GM12878 (cell line): Measurements from ENCODE around the gene MAP2K4.

ENCODE experiments used
- CTCF ChIP-seq, 3 experiments: IDR thresholded peaks in 2 of 3; conservative IDR thresholded peaks in 1 of 3; 2 replicates each; pipeline ENCODE4 v1.5.1; 2011; ENCODE audit warnings: low read depth in 3 of 3, low read length in 3 of 3, mild to moderate bottlenecking in 3 of 3, control low read depth in 2 of 3, moderate library complexity in 2 of 3, inconsistent platforms in 1 of 3, mixed read lengths in 1 of 3; ENCODE audit not compliant: control insufficient read depth in 2 of 3, insufficient read depth in 1 of 3; ENCODE audit errors: extremely low read depth in 1 of 3
- EZH2 ChIP-seq: IDR thresholded peaks from 2 replicates; pipeline ENCODE4 v1.6.1; 2012; ENCODE audit warnings: low read depth, mild to moderate bottlenecking, control low read depth, inconsistent platforms, low read length, borderline replicate concordance; ENCODE audit not compliant: control insufficient read depth
- NFYA ChIP-seq: IDR thresholded peaks from 2 replicates; pipeline ENCODE4 v1.6.1; 2011; ENCODE audit warnings: low read depth, mild to moderate bottlenecking, low read length, improper control_type of control experiment, borderline replicate concordance
- PAX5 ChIP-seq: IDR thresholded peaks from 2 replicates; pipeline ENCODE4 v1.6.1; 2011; ENCODE audit warnings: low read depth, low read length, borderline replicate concordance
- SPI1 ChIP-seq: IDR thresholded peaks from 2 replicates; pipeline ENCODE4 v1.6.1; 2011; ENCODE audit warnings: low read depth, mild to moderate bottlenecking, low read length, moderate library complexity, borderline replicate concordance; ENCODE audit not compliant: insufficient read depth
- ZNF24 ChIP-seq: fragments of 450-650 bp; IDR thresholded peaks from 2 replicates; pipeline ENCODE4 v1.6.1; 2017; ENCODE audit warnings: antibody characterized with exemption, mild to moderate bottlenecking
- TF ChIP-seq, protein P1 (sequence below): fragments of 450-650 bp; conservative IDR thresholded peaks from 2 replicates; pipeline ENCODE4 v1.6.1; 2017; ENCODE audit warnings: mild to moderate bottlenecking, moderate library complexity

DNA sequence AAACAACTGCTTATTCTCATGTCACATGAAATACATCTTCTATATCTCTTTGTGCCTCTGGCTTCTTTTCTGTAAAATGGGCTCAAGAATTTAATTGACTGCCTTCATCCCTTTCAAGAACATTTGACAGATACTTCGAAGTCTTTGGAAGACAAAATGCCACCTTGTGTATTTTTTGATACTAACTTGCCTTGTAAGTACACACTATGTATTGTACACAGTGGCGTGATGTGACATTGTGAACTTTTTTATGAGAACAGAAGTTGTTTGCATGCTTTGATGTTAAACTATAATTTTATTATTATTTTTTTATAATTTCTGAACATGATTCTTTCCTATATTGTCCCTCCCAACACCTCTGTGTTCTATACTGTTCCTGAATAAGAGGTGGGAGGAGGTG is 73.7 kb downstream of the MAP2K4 start:
- TF ChIP-seq ZNF24 (no peak), EZH2 (no peak), SPI1 (no peak), PAX5 (no peak), NFYA (no peak), CTCF (IDR thresholded peaks at IDR 0.05 in 2 of 3, conservative IDR thresholded peaks at IDR 0.05 in 1 of 3; ENCODE audit: control insufficient read depth in 2 of 3, extremely low read depth in 1 of 3, insufficient read depth in 1 of 3, low read depth in 3 of 3, low read length in 3 of 3) (no peak)
- TF ChIP-seq, protein P1, sequence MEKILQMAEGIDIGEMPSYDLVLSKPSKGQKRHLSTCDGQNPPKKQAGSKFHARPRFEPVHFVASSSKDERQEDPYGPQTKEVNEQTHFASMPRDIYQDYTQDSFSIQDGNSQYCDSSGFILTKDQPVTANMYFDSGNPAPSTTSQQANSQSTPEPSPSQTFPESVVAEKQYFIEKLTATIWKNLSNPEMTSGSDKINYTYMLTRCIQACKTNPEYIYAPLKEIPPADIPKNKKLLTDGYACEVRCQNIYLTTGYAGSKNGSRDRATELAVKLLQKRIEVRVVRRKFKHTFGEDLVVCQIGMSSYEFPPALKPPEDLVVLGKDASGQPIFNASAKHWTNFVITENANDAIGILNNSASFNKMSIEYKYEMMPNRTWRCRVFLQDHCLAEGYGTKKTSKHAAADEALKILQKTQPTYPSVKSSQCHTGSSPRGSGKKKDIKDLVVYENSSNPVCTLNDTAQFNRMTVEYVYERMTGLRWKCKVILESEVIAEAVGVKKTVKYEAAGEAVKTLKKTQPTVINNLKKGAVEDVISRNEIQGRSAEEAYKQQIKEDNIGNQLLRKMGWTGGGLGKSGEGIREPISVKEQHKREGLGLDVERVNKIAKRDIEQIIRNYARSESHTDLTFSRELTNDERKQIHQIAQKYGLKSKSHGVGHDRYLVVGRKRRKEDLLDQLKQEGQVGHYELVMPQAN: no peak
